ENCODE data around the gene CAMK1D. TPM values are rescaled to one million over a fixed set of nuclear protein-coding genes. Genes with fewer than 3 reads are reported as not detected.

CAMK1D gene
- total RNA-seq, 1 donor from 2014 or later: 3.1 TPM

Other genes with a start within 250 kb of the CAMK1D start
- gene SEC61A2, start 219.9 kb upstream of the CAMK1D start, total RNA-seq (ENCODE audit: insufficient read depth, low replicate concordance): 2.6 TPM
- gene NUDT5, start 153.7 kb upstream of the CAMK1D start, total RNA-seq (ENCODE audit: insufficient read depth, low replicate concordance): 51.3 TPM
- gene CDC123, start 153.4 kb upstream of the CAMK1D start, total RNA-seq (ENCODE audit: insufficient read depth, low replicate concordance): 48.4 TPM